Activated naive CD8-positive, alpha-beta T cell treated with anti-CD3 and anti-CD28 coated beads for 36 hours (primary cell): Measurements from ENCODE around the gene HOXB6. TPM values are rescaled to one million over a fixed set of nuclear protein-coding genes. Genes with fewer than 3 reads are reported as not detected.

ENCODE experiments used
- DNase-seq: peaks from one replicate; pipeline ENCODE4 v3.0.0; 2021
- H3K27ac Mint-ChIP-seq: one replicate; pipeline ENCODE4 v1.8.0; 2022; ENCODE audit warnings: mild to moderate bottlenecking, moderate library complexity, mixed read lengths
- H3K27me3 Mint-ChIP-seq: one replicate; pipeline ENCODE4 v1.8.0; 2022; ENCODE audit warnings: mild to moderate bottlenecking, mixed read lengths
- H3K36me3 Mint-ChIP-seq: one replicate; pipeline ENCODE4 v1.8.0; 2021; ENCODE audit warnings: mild to moderate bottlenecking, mixed read lengths
- H3K4me1 Mint-ChIP-seq: one replicate; pipeline ENCODE4 v1.8.0; 2021; ENCODE audit warnings: mixed read lengths
- H3K4me3 Mint-ChIP-seq: one replicate; pipeline ENCODE4 v1.8.0; 2022; ENCODE audit warnings: mild to moderate bottlenecking, moderate library complexity, mixed read lengths
- H3K9me3 Mint-ChIP-seq: one replicate; pipeline ENCODE4 v1.8.0; 2022; ENCODE audit warnings: mixed read lengths
- total RNA-seq, 2 experiments: library from RNA; stranded (reverse); gene quantifications; one replicate each; pipeline ENCODE4 v1.2.3, GENCODE V29; 2021

The HOXB6 gene
- total RNA-seq, 2 experiments from 2014 or later, result not detected

DNA sequence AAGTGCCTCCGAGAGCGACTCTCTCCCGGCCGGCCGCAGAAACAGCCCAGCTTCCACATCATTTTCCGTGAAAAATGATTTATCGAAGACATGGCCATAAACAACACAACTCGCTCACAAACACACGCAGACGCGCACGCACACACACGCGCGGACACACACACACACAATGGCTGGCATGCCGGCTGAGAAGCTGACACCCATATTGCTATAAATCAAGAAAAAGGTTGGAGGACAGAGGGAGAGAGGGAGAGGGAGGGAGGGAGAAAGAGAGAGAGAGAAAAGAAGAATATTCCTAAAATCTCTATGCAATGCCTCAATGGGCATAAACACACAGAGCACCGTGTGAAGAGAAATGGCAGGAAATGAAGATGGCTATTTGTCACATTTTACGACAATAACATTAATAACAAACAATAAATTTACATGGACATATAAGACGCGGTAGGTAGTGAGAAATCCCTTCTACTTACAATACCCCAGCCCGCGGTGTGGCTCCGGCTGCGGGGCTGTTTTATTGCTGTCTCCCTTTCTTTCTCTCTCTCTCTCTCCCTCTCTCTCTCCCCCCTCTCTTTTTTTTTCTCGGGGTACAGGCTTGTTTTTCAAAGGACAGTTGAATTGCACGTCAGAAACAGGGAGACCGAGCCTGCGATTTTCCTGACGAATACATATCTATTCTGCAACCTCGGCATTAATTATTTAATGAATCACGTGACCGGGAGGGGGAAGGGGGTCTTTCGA, 36.1 kb downstream of the HOXB6 start:
- Mint-ChIP-seq H3K36me3 (no peaks in the 10 kb centered on the region), H3K9me3 (no peaks in the 10 kb centered on the region), H3K4me1 (peaks cover 1% of the 10 kb centered on the region), H3K27me3 (peaks cover 3% of the 10 kb centered on the region), H3K4me3 (peak overlapping the region; percentile 9), H3K27ac (no peak overlapping the region)
- no peak for DNase-seq

DNA sequence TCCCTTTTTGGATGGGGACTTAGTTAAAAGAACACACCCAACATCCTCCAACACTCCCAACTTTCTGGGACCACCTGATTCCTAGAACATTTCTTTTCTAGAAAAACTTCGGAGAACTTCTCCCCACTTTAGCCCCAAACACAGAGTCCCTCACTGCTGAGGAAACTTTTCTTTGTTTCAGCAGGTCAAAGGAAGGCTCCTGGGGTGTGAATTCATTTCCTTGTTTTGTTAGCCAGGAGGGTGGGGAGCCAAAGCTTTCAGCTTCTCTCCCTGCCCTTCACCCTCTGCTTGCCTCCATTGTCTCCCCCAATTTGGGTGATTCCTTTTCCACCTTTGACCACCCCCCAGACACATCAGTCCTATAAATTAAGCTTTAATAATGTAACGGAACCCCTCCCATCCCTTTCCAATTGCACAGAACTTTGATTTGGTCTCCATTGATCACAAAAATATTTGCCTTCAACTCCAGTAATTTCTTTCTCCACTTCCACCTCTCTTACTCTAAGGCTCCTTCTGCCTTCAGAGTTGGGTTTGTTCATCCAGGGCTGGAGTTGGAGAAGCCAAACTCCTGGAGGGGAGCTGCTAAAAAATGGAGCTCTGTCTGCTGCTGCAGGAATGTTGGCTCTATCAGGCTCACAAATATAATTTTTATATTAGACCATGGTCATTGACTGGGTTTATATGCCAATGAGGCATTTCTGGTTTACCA, 37.0 kb downstream of the HOXB6 start:
- Mint-ChIP-seq H3K27ac (no peak overlapping the region), H3K9me3 (no peaks in the 10 kb centered on the region), H3K4me1 (peaks cover 1% of the 10 kb centered on the region), H3K36me3 (no peaks in the 10 kb centered on the region), H3K27me3 (peaks cover 9% of the 10 kb centered on the region), H3K4me3 (no peak overlapping the region)
- DNase-seq, result no peak

DNA sequence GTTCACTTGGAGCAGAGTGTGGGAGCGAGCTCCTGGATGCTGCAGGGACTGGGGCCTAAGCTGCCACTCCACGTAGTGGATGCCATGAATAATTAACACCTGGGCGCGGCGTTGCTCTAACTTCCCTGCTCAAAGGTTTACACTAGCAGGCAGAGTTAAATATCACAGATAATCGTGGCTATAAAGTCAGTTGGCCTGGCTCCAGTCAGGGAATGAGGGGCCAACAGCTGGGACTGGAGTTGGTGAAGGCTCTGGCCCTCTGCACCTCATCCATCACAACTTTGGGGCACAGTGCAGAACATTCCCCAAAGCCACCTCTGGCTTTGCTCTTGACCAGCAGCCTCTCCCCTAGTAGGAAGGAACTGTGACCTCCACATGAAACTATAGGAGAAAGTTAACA, 37.6 kb downstream of the HOXB6 start:
- DNase-seq, result no peak
- Mint-ChIP-seq H3K4me1 (peaks cover 1% of the 10 kb centered on the region), H3K27ac (no peak overlapping the region), H3K4me3 (no peak overlapping the region), H3K9me3 (no peaks in the 10 kb centered on the region), H3K36me3 (no peaks in the 10 kb centered on the region), H3K27me3 (peaks cover 14% of the 10 kb centered on the region)

GRCh38 chr17:48566717-48567116, 38.1 kb downstream of the HOXB6 start:
- no peak overlapping the region for H3K27ac Mint-ChIP-seq
- no peaks in the 10 kb centered on the region for H3K36me3 Mint-ChIP-seq
- no peaks in the 10 kb centered on the region for H3K9me3 Mint-ChIP-seq
- DNase-seq, result no peak
- H3K4me3 Mint-ChIP-seq, result no peak overlapping the region
- H3K27me3 Mint-ChIP-seq, result peaks cover 14% of the 10 kb centered on the region
- H3K4me1 Mint-ChIP-seq, result peaks cover 2% of the 10 kb centered on the region

- Mint-ChIP-seq H3K27ac (no peak overlapping the region), H3K27me3 (peaks cover 14% of the 10 kb centered on the region), H3K9me3 (no peaks in the 10 kb centered on the region), H3K36me3 (no peaks in the 10 kb centered on the region), H3K4me1 (peaks cover 8% of the 10 kb centered on the region), H3K4me3 (no peak overlapping the region)
- no peak for DNase-seq
These were observed 38.7 kb downstream of the HOXB6 start for GRCh38 chr17:48565925-48566710.

- no peaks in the 10 kb centered on the region for H3K9me3 Mint-ChIP-seq
- H3K36me3 Mint-ChIP-seq, result no peaks in the 10 kb centered on the region
- no peak overlapping the region for H3K4me3 Mint-ChIP-seq
- H3K4me1 Mint-ChIP-seq, result peaks cover 9% of the 10 kb centered on the region
- peaks cover 14% of the 10 kb centered on the region for H3K27me3 Mint-ChIP-seq
- no peak overlapping the region for H3K27ac Mint-ChIP-seq
- no peak for DNase-seq
These were observed 39.7 kb downstream of the HOXB6 start for GRCh38 chr17:48565022-48565554.

DNA sequence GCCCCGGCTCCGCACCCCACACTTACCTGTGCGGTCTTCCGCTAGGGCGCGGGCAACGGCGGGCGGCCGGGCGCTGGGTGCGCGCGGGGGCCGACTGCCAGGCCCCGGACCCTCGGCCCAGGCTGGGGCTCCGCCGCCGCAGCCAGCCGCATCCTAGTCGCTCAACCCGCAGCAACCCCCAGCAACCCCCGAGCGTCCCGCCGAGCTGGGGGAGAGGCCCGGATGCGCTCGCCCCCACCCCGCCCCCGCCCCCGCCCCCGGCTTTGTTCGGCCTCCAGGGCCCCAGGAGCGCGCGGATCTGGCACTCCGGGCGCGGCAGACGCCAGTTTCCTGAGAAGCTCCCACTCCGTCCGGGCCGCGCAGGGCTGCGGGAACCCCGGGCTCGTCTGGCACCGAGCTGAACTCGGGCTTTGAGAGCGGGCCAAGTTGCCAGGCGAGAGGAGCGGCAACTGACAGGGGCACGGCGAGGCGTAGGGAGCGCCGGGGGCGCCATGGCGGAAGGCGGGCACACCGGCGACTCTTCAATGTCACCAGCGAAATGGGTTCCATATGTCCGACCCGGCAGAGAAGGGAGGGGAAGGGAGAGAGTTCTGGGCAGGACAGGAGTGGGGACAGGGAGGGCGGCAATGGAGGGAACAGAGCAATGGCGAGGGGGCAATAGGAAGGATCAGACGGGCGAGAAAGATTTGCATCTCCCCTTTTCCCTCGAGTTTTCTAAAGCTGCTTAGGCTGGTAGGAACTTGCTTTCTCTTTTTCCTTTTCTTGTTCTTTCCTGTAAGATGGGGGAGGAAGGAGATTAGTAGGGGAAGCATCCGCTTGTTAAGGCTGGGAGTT, 40.4 kb downstream of the HOXB6 start:
- Mint-ChIP-seq H3K36me3 (no peaks in the 10 kb centered on the region), H3K27ac (no peak overlapping the region), H3K4me3 (no peak overlapping the region), H3K27me3 (peaks cover 14% of the 10 kb centered on the region), H3K4me1 (peaks cover 9% of the 10 kb centered on the region), H3K9me3 (no peaks in the 10 kb centered on the region)
- no peak for DNase-seq

DNA sequence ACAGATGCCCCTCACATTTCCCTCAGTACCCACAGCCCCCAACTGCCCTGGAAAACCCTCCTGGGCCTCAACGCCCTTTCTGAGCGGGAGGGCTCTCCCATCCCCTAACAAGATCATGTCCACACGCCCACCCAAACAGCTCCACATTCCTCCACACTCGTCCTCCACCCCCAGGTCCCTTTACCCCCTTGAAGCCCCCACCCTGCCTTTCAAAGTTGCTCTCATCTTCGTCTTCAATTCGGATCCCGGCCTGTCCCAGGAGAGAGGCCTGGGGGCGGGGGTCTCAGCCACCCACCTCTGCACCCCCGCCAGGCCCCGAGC, 41.0 kb downstream of the HOXB6 start:
- H3K36me3 Mint-ChIP-seq, result no peaks in the 10 kb centered on the region
- no peak overlapping the region for H3K27ac Mint-ChIP-seq
- H3K9me3 Mint-ChIP-seq, result no peaks in the 10 kb centered on the region
- peaks cover 14% of the 10 kb centered on the region for H3K27me3 Mint-ChIP-seq
- H3K4me3 Mint-ChIP-seq, result peak overlapping the region; percentile 22
- peaks cover 9% of the 10 kb centered on the region for H3K4me1 Mint-ChIP-seq
- DNase-seq, result no peak

DNA sequence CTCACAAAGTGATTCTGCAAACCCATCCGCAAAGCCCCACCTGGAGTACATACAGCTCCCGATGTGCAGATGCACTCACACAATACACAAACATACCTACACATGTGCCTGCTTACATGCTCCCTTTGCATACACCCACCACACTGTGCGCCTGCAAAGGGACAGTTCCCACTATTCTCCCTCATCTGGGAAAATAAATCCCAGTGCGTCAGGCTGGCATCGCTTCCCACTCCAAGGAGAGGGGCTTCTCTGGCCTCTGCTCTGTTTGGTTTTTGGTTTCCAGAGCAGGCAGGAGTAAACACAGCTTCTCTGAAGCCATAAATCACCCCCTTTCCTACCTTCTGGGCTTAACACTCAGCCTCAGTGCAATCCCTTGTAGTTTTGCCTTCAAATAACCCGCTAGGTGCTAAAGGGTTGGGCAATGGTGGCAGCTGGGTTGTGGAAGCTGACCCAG, 41.4 kb downstream of the HOXB6 start:
- H3K9me3 Mint-ChIP-seq, result no peaks in the 10 kb centered on the region

GRCh38 chr17:48562934-48563333, 41.9 kb downstream of the HOXB6 start:
- H3K9me3 Mint-ChIP-seq, result no peaks in the 10 kb centered on the region

More for the DNA sequence above, 41.4 kb downstream of the HOXB6 start:
- H3K36me3 Mint-ChIP-seq, result no peaks in the 10 kb centered on the region
- H3K4me1 Mint-ChIP-seq, result peaks cover 9% of the 10 kb centered on the region
- H3K27ac Mint-ChIP-seq, result no peak overlapping the region
- peak overlapping the region; percentile 22 for H3K4me3 Mint-ChIP-seq
- H3K27me3 Mint-ChIP-seq, result peaks cover 14% of the 10 kb centered on the region
- DNase-seq, result no peak

GRCh38 chr17:48561884-48562810, 42.6 kb downstream of the HOXB6 start:
- DNase-seq, result no peak
- H3K27me3 Mint-ChIP-seq, result peaks cover 19% of the 10 kb centered on the region
- H3K4me3 Mint-ChIP-seq, result no peak overlapping the region
- H3K9me3 Mint-ChIP-seq, result no peaks in the 10 kb centered on the region
- H3K4me1 Mint-ChIP-seq, result peaks cover 9% of the 10 kb centered on the region
- no peak overlapping the region for H3K27ac Mint-ChIP-seq
- no peaks in the 10 kb centered on the region for H3K36me3 Mint-ChIP-seq

More at GRCh38 chr17:48562934-48563333, 41.9 kb downstream of the HOXB6 start:
- no peak overlapping the region for H3K27ac Mint-ChIP-seq
- H3K27me3 Mint-ChIP-seq, result peaks cover 16% of the 10 kb centered on the region
- no peak overlapping the region for H3K4me3 Mint-ChIP-seq
- peaks cover 9% of the 10 kb centered on the region for H3K4me1 Mint-ChIP-seq
- no peak for DNase-seq
- no peaks in the 10 kb centered on the region for H3K36me3 Mint-ChIP-seq

GRCh38 chr17:48559840-48560817, 44.7 kb downstream of the HOXB6 start:
- H3K27ac Mint-ChIP-seq, result no peak overlapping the region
- peaks cover 13% of the 10 kb centered on the region for H3K4me1 Mint-ChIP-seq
- H3K9me3 Mint-ChIP-seq, result no peaks in the 10 kb centered on the region
- H3K4me3 Mint-ChIP-seq, result no peak overlapping the region
- no peak for DNase-seq
- peaks cover 34% of the 10 kb centered on the region for H3K27me3 Mint-ChIP-seq
- no peaks in the 10 kb centered on the region for H3K36me3 Mint-ChIP-seq
